HCT116 (cell line): ENCODE results near the gene NDUFAF2. TPM values are rescaled to one million over a fixed set of nuclear protein-coding genes. Genes with fewer than 3 reads are reported as not detected.

Experiments
- ATAC-seq: fragments of 200-7000 bp; cut with Tn5 transposase; 2 replicates; pipeline ENCODE4 v1.9.1; 2020; ENCODE audit warnings: mild to moderate bottlenecking, moderate library complexity
- BruUV-seq: library from RNA; stranded (reverse); fragments of 400-500 nt; replicated peaks from 2 replicates; lab custom pipeline; 2021; lab: Mats Ljungman, UMichigan
- CTCF ChIA-PET: fragments of 300-600 bp; sonication (Branson Sonifier 250); formaldehyde crosslinking; loops from one replicate; lab custom pipeline; 2021; ENCODE audit warnings: antibody characterized with exemption; lab: Charles Lee
- POLR2A ChIA-PET: fragments of 300-600, 350-600 bp; sonication (Branson Sonifier 250); formaldehyde crosslinking; loops from one replicate; lab custom pipeline; 2021; ENCODE audit warnings: antibody characterized with exemption; lab: Charles Lee
- RAD21 ChIA-PET, 2 experiments: fragments of 300-600 bp; sonication (Branson Sonifier 250); formaldehyde crosslinking; loops; one replicate each; lab custom pipeline; 2023; ENCODE audit warnings: low total read pairs in 2 of 2; ENCODE audit not compliant: uncharacterized antibody in 2 of 2, unreplicated experiment in 2 of 2, low non-redundant PET in 1 of 2; lab: Charles Lee
- DNase-seq: peaks from one replicate; pipeline ENCODE4 v3.0.0-alpha.2; 2010; ENCODE audit warnings: low read depth, low spot score
- H2AFZ ChIP-seq: fragments of 200-600 bp; shearing (Covaris generic), sonication (generic); 2 replicates; pipeline ENCODE4 v1.6.1; 2017; ENCODE audit warnings: low read depth, mixed run types, mixed read lengths, antibody characterized with exemption, low read length; ENCODE audit not compliant: poor library complexity, severe bottlenecking
- H3K27ac ChIP-seq: 2 replicates; pipeline ENCODE4 v1.5.1; 2012; ENCODE audit warnings: low read depth, low read length
- H3K27me3 ChIP-seq: fragments of 200-600 bp; sonication (generic); 2 replicates; pipeline ENCODE4 v1.6.1; 2016; ENCODE audit warnings: mixed run types, low read length, mixed read lengths; ENCODE audit not compliant: insufficient read depth
- H3K36me3 ChIP-seq, 2 experiments: fragments of 200-500 bp in 1 of 2; fragments of 200-600 bp in 1 of 2; sonication (Bioruptor generic) in 1 of 2; sonication (generic) in 1 of 2; 2 replicates each; pipeline versions ENCODE4 v1.5.1 to v1.6.1; 2014 to 2016; ENCODE audit warnings: low read length in 2 of 2, inconsistent platforms in 1 of 2, mixed read lengths in 1 of 2, mixed run types in 1 of 2; ENCODE audit not compliant: insufficient read depth in 2 of 2, control insufficient read depth in 1 of 2
- H3K4me1 ChIP-seq, 2 experiments: fragments of 200-600 bp in 1 of 2; sonication (generic) in 1 of 2; 2 replicates each; pipeline versions ENCODE4 v1.5.1 to v1.6.1; 2012 to 2017; ENCODE audit warnings: low read length in 2 of 2, inconsistent platforms in 1 of 2, mild to moderate bottlenecking in 1 of 2, mixed read lengths in 1 of 2, mixed run types in 1 of 2, moderate library complexity in 1 of 2; ENCODE audit not compliant: insufficient read depth in 2 of 2, control insufficient read depth in 1 of 2
- H3K4me2 ChIP-seq: fragments of 200-600 bp; sonication (generic); 2 replicates; pipeline ENCODE4 v1.6.1; 2017; ENCODE audit warnings: mixed run types, low read length, mixed read lengths
- H3K4me3 ChIP-seq, 2 experiments: fragments of 200-600 bp in 1 of 2; sonication (generic) in 1 of 2; replicated peaks in 1 of 2; 2 replicates each; pipeline ENCODE4 v1.5.1; 2011 to 2016; ENCODE audit warnings: low read length in 2 of 2, control low read depth in 1 of 2, low read depth in 1 of 2, mild to moderate bottlenecking in 1 of 2, mixed read lengths in 1 of 2, mixed run types in 1 of 2
- H3K79me2 ChIP-seq: fragments of 200-600 bp; sonication (generic); 2 replicates; pipeline ENCODE4 v1.6.1; 2017; ENCODE audit warnings: mild to moderate bottlenecking, mixed run types, low read length, moderate library complexity, mixed read lengths; ENCODE audit not compliant: insufficient read depth
- H3K9ac ChIP-seq: fragments of 200-600 bp; sonication (generic); 2 replicates; pipeline ENCODE4 v1.6.1; 2016; ENCODE audit warnings: low read length, mixed read lengths
- H3K9me2 ChIP-seq: fragments of 200-600 bp; sonication (generic), shearing (Covaris generic); 2 replicates; pipeline ENCODE4 v1.6.1; 2017; ENCODE audit warnings: mixed run types, mild to moderate bottlenecking, moderate library complexity; ENCODE audit not compliant: insufficient read depth
- H3K9me3 ChIP-seq, 2 experiments: fragments of 200-500 bp in 1 of 2; fragments of 200-600 bp in 1 of 2; sonication (Bioruptor generic) in 1 of 2; sonication (generic) in 1 of 2; 2 replicates each; pipeline ENCODE4 v1.6.1; 2014 to 2017; ENCODE audit warnings: low read length in 2 of 2, mixed read lengths in 2 of 2, inconsistent platforms in 1 of 2, low read depth in 1 of 2, mild to moderate bottlenecking in 1 of 2, mixed run types in 1 of 2, moderate library complexity in 1 of 2; ENCODE audit not compliant: control insufficient read depth in 1 of 2, insufficient read depth in 1 of 2
- H4K20me1 ChIP-seq: fragments of 200-600 bp; sonication (generic), shearing (Covaris generic); 2 replicates; pipeline ENCODE4 v1.6.1; 2017; ENCODE audit warnings: mixed run types, mild to moderate bottlenecking, moderate library complexity; ENCODE audit not compliant: insufficient read depth
- CBX3 ChIP-seq: IDR thresholded peaks from 2 replicates; pipeline ENCODE4 v1.6.1; 2012; ENCODE audit warnings: low read depth
- CEBPB ChIP-seq: IDR thresholded peaks from 2 replicates; pipeline ENCODE4 v1.6.1; 2012; ENCODE audit warnings: low read depth
- EGR1 ChIP-seq: IDR thresholded peaks from 2 replicates; pipeline ENCODE4 v1.6.1; 2012; ENCODE audit warnings: low read depth
- ELF1 ChIP-seq: IDR thresholded peaks from 2 replicates; pipeline ENCODE4 v1.6.1; 2012; ENCODE audit warnings: low read depth, borderline replicate concordance
- EZH2phosphoT487 ChIP-seq: fragments of 200-600 bp; IDR thresholded peaks from 2 replicates; pipeline ENCODE4 v1.6.1; 2018; ENCODE audit warnings: antibody characterized with exemption, borderline replicate concordance
- JUND ChIP-seq: IDR thresholded peaks from 2 replicates; pipeline ENCODE4 v1.6.1; 2012
- MAX ChIP-seq: IDR thresholded peaks from 2 replicates; pipeline ENCODE4 v1.6.1; 2012
- POLR2AphosphoS5 ChIP-seq: IDR thresholded peaks from 2 replicates; pipeline ENCODE4 v1.6.1; 2011; ENCODE audit warnings: mild to moderate bottlenecking, low read depth, low read length, moderate library complexity
- RAD21 ChIP-seq: IDR thresholded peaks from 2 replicates; pipeline ENCODE4 v1.6.1; 2012; ENCODE audit warnings: low read depth, mild to moderate bottlenecking
- SIN3A ChIP-seq: IDR thresholded peaks from 2 replicates; pipeline ENCODE4 v1.6.1; 2012; ENCODE audit warnings: low read depth
- ZBTB33 ChIP-seq: IDR thresholded peaks from 2 replicates; pipeline ENCODE4 v1.6.1; 2011; ENCODE audit warnings: mild to moderate bottlenecking, low read length, moderate library complexity; ENCODE audit not compliant: insufficient replicate concordance; ENCODE audit errors: extremely low read depth
- intact Hi-C: fragments of 100-400 bp; cut with micrococcal nuclease; formaldehyde crosslinking; loops from 2 replicates; pipeline ENCODE4 v1.10.0; 2022
- total RNA-seq: library from RNA; stranded (reverse); gene quantifications from one replicate; pipeline ENCODE4 v1.2.1, GENCODE V29; 2021; ENCODE audit not compliant: unreplicated experiment

Gene NDUFAF2
- total RNA-seq, 1 experiment from 2014 or later: 36.9 TPM

GRCh38 chr5:61081741-61082140, 136.7 kb downstream of the NDUFAF2 start:
- no TSS peak for BruUV-seq
- Histone ChIP-seq H3K27me3 (no peaks in the 10 kb centered on the region), H3K4me1 (no peaks in the 10 kb centered on the region), H3K9me3 (no peaks in the 10 kb centered on the region), H3K27ac (no peak overlapping the region), H3K9me2 (no peaks in the 10 kb centered on the region), H3K79me2 (no peaks in the 10 kb centered on the region), H3K9ac (no peak overlapping the region), H3K4me3 (no peak overlapping the region), H3K36me3 (no peaks in the 10 kb centered on the region), H3K4me2 (no peak overlapping the region), H2AFZ (no peak overlapping the region), H4K20me1 (no peaks in the 10 kb centered on the region)
- no peak for ATAC-seq
- DNase-seq: no peak
- ChIA-PET CTCF (no interaction called here), RAD21 (no interaction called here), POLR2A (no interaction called here)
- TF ChIP-seq EZH2phosphoT487: no peak
- TF ChIP-seq SIN3A: no peak
- TF ChIP-seq POLR2AphosphoS5: no peak
- intact Hi-C loops: no loop called here

GRCh38 chr5:61082516-61083280, 137.7 kb downstream of the NDUFAF2 start:
- H3K36me3 ChIP-seq: no peaks in the 10 kb centered on the region
- no peak for ATAC-seq
- intact Hi-C loops: no loop called here
- no peaks in the 10 kb centered on the region for H3K9me3 ChIP-seq
- no peak overlapping the region for H3K9ac ChIP-seq
- no peaks in the 10 kb centered on the region for H3K4me1 ChIP-seq
- no peak overlapping the region for H3K4me2 ChIP-seq
- H3K79me2 ChIP-seq: no peaks in the 10 kb centered on the region
- no peaks in the 10 kb centered on the region for H3K27me3 ChIP-seq
- H3K27ac ChIP-seq: no peak overlapping the region
- H3K4me3 ChIP-seq: no peak overlapping the region
- CTCF ChIA-PET: no interaction called here
- BruUV-seq: no TSS peak
- no peaks in the 10 kb centered on the region for H3K9me2 ChIP-seq
- no peak for TF ChIP-seq RAD21
- no peak for TF ChIP-seq CBX3
- TF ChIP-seq JUND: no peak
- TF ChIP-seq ELF1: no peak
- TF ChIP-seq CEBPB: no peak
- TF ChIP-seq EGR1: no peak
- no peak for TF ChIP-seq ZBTB33
- TF ChIP-seq MAX: no peak
- no peak for TF ChIP-seq POLR2AphosphoS5
- TF ChIP-seq, all 23 proteins: peak for 0
- ChIA-PET POLR2A (no interaction called here), RAD21 (no interaction called here)
- Histone ChIP-seq H4K20me1 (no peaks in the 10 kb centered on the region), H2AFZ (no peak overlapping the region)
- no peak for DNase-seq
